ENCODE measurements around the gene SPARC. TPM values are rescaled to one million over a fixed set of nuclear protein-coding genes. Genes with fewer than 3 reads are reported as not detected.

SPARC gene
- total RNA-seq, 2 experiments from 2014 or later, result 0.15 to 0.76 TPM

GRCh38 chr5:151664694-151665585 is 21.8 kb downstream of the SPARC start:
- ChIA-PET CTCF (no interaction called here), POLR2A (no interaction called here)

- ChIA-PET CTCF (interaction anchor here (0.6 kb wide), 1 partner anchor 75 kb away, joined by 3 read pairs; no protein-coding TSS in a partner anchor), POLR2A (no interaction called here)
These were observed 23.0 kb downstream of the SPARC start for GRCh38 chr5:151663617-151664293.

- CTCF ChIA-PET, result no interaction called here
These were observed 23.9 kb downstream of the SPARC start for GRCh38 chr5:151662805-151663204.

GRCh38 chr5:151661968-151662732 is 24.6 kb downstream of the SPARC start:
- CTCF ChIA-PET, result interaction anchor here (2.2 to 2.3 kb wide), 2 partner anchors 78 to 109 kb away, joined by 8 to 12 read pairs; no protein-coding TSS in a partner anchor
- POLR2A ChIA-PET, result no interaction called here

More at GRCh38 chr5:151662805-151663204, 23.9 kb downstream of the SPARC start:
- POLR2A ChIA-PET, result no interaction called here

- CTCF ChIA-PET, result interaction anchor here (2.2 to 2.3 kb wide), 2 partner anchors 79 to 110 kb away, joined by 8 to 12 read pairs; no protein-coding TSS in a partner anchor
- POLR2A ChIA-PET, result interaction anchor here (0.8 kb wide), 1 partner anchor 110 kb away, joined by 3 read pairs; the partner anchor contains the start of gene G3BP1
These were observed 25.9 kb downstream of the SPARC start for GRCh38 chr5:151660616-151661495.

GRCh38 chr5:151659001-151659754 is 27.5 kb downstream of the SPARC start:
- POLR2A ChIA-PET, result no interaction called here
- CTCF ChIA-PET, result interaction anchor here (0.6 to 2.3 kb wide), 24 partner anchors 8 to 846 kb away, joined by 3 to 38 read pairs (median 4); partner anchors contain the start of genes G3BP1 and SLC36A1

- POLR2A ChIA-PET, result no interaction called here
- CTCF ChIA-PET, result interaction anchor here (0.8 to 2.3 kb wide), 2 partner anchors 82 to 210 kb away, joined by 3 to 38 read pairs; partner anchors contain the start of gene SLC36A1
These were observed 29.6 kb downstream of the SPARC start for GRCh38 chr5:151657114-151657513.

- ChIA-PET CTCF (no interaction called here), POLR2A (no interaction called here)
These were observed 30.4 kb downstream of the SPARC start for GRCh38 chr5:151656311-151656710.

GRCh38 chr5:151651997-151652645 is 34.6 kb downstream of the SPARC start:
- CTCF ChIA-PET, result interaction anchor here (0.5 to 2.6 kb wide), 16 partner anchors 39 to 491 kb away, joined by 3 to 15 read pairs (median 3); partner anchors contain the start of gene SLC36A1
- POLR2A ChIA-PET, result interaction anchor here (1.1 to 1.4 kb wide), 2 partner anchors 120 to 205 kb away, joined by 3 read pairs; partner anchors contain the start of gene SLC36A1

GRCh38 chr5:151648988-151649387 is 37.7 kb downstream of the SPARC start:
- ChIA-PET POLR2A (no interaction called here), CTCF (interaction anchor here (0.6 to 1.2 kb wide), 2 partner anchors 9 to 167 kb away, joined by 4 to 7 read pairs; no protein-coding TSS in a partner anchor)

- ChIA-PET POLR2A (interaction anchor here (0.6 kb wide), 1 partner anchor 125 kb away, joined by 3 read pairs; no protein-coding TSS in a partner anchor), CTCF (interaction anchor here (0.6 to 1.2 kb wide), 3 partner anchors 10 to 167 kb away, joined by 3 to 7 read pairs (median 4); no protein-coding TSS in a partner anchor)
These were observed 38.6 kb downstream of the SPARC start for GRCh38 chr5:151648089-151648488.

- CTCF ChIA-PET, result interaction anchor here (0.7 kb wide), 1 partner anchor 46 kb away, joined by 3 read pairs; no protein-coding TSS in a partner anchor
These were observed 39.3 kb downstream of the SPARC start for GRCh38 chr5:151647320-151647861.

GRCh38 chr5:151646334-151646733 is 40.4 kb downstream of the SPARC start:
- CTCF ChIA-PET, result no interaction called here
- POLR2A ChIA-PET, result no interaction called here

More at GRCh38 chr5:151647320-151647861, 39.3 kb downstream of the SPARC start:
- POLR2A ChIA-PET, result no interaction called here

- CTCF ChIA-PET, result interaction anchor here (1.0 kb wide), 1 partner anchor 16 kb away, joined by 3 read pairs; no protein-coding TSS in a partner anchor
- POLR2A ChIA-PET, result no interaction called here
These were observed 43.3 kb downstream of the SPARC start for GRCh38 chr5:151643388-151643787.

GRCh38 chr5:151642472-151643140 is 44.1 kb downstream of the SPARC start:
- CTCF ChIA-PET, result interaction anchor here (1.0 kb wide), 1 partner anchor 16 kb away, joined by 3 read pairs; no protein-coding TSS in a partner anchor
- POLR2A ChIA-PET, result no interaction called here

GRCh38 chr5:151638619-151639018 is 48.1 kb downstream of the SPARC start:
- ChIA-PET CTCF (interaction anchor here (1.0 kb wide), 1 partner anchor 101 kb away, joined by 3 read pairs; no protein-coding TSS in a partner anchor), POLR2A (no interaction called here)

Data from activated CD8-positive, alpha-beta memory T cell treated with anti-CD3 and anti-CD28 coated beads for 36 hours (primary cell).